OCI-LY3 (cell line): ENCODE results near the gene SLC37A4.

ENCODE experiments used
- EZH2phosphoT487 ChIP-seq: fragments of 200-600 bp; shearing (Covaris generic); IDR thresholded peaks from 2 replicates; pipeline ENCODE4 v1.6.1; 2018; ENCODE audit warnings: antibody characterized with exemption, mixed run types, low read depth
- TF ChIP-seq, protein P1 (sequence below): fragments of 200-600, 300-600 bp; sonication (generic); IDR thresholded peaks from 2 replicates; pipeline ENCODE4 v1.5.1; 2014; ENCODE audit warnings: antibody characterized with exemption, low read length, low read depth

- TF ChIP-seq, protein P1, sequence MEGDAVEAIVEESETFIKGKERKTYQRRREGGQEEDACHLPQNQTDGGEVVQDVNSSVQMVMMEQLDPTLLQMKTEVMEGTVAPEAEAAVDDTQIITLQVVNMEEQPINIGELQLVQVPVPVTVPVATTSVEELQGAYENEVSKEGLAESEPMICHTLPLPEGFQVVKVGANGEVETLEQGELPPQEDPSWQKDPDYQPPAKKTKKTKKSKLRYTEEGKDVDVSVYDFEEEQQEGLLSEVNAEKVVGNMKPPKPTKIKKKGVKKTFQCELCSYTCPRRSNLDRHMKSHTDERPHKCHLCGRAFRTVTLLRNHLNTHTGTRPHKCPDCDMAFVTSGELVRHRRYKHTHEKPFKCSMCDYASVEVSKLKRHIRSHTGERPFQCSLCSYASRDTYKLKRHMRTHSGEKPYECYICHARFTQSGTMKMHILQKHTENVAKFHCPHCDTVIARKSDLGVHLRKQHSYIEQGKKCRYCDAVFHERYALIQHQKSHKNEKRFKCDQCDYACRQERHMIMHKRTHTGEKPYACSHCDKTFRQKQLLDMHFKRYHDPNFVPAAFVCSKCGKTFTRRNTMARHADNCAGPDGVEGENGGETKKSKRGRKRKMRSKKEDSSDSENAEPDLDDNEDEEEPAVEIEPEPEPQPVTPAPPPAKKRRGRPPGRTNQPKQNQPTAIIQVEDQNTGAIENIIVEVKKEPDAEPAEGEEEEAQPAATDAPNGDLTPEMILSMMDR: no peak
- TF ChIP-seq EZH2phosphoT487: no peak
These were observed 12.4 kb downstream of the SLC37A4 start, which contains the start of the genes RPS25 and TRAPPC4 for GRCh38 chr11:119018074-119018938.
